Measurements from ENCODE around the gene NR2E1. TPM values are rescaled to one million over a fixed set of nuclear protein-coding genes. Genes with fewer than 3 reads are reported as not detected.

The NR2E1 gene
- total RNA-seq, 1 donor: not detected

DNA sequence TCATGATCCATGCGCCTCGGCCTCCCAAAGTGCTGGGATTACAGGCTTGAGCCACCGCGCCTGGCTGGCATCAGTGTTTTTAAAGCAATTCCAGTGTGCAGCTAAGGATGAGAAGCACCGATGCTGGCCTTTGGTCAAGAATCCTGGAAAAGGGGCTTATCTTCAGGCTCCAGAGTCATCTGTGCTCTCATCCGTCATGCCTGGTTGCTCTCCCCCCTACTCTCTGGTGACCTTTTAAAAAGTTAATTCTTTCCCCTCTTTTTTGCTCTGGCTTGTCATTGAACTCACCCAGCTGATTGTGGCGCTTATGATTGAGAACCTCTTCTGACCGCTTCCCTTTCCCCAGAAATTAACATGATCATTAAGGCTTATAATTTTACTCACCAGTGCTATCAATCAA lies 28.7 kb downstream of the NR2E1 start:
- DNase-seq (ENCODE audit: low read depth): no peak
- no peak overlapping the region for H3K4me3 ChIP-seq (ENCODE audit: low read depth, low read length)
- TF ChIP-seq, protein P1, sequence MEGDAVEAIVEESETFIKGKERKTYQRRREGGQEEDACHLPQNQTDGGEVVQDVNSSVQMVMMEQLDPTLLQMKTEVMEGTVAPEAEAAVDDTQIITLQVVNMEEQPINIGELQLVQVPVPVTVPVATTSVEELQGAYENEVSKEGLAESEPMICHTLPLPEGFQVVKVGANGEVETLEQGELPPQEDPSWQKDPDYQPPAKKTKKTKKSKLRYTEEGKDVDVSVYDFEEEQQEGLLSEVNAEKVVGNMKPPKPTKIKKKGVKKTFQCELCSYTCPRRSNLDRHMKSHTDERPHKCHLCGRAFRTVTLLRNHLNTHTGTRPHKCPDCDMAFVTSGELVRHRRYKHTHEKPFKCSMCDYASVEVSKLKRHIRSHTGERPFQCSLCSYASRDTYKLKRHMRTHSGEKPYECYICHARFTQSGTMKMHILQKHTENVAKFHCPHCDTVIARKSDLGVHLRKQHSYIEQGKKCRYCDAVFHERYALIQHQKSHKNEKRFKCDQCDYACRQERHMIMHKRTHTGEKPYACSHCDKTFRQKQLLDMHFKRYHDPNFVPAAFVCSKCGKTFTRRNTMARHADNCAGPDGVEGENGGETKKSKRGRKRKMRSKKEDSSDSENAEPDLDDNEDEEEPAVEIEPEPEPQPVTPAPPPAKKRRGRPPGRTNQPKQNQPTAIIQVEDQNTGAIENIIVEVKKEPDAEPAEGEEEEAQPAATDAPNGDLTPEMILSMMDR (IDR thresholded peaks at IDR 0.05; ENCODE audit: insufficient read depth, low read depth, low read length): no peak

DNA sequence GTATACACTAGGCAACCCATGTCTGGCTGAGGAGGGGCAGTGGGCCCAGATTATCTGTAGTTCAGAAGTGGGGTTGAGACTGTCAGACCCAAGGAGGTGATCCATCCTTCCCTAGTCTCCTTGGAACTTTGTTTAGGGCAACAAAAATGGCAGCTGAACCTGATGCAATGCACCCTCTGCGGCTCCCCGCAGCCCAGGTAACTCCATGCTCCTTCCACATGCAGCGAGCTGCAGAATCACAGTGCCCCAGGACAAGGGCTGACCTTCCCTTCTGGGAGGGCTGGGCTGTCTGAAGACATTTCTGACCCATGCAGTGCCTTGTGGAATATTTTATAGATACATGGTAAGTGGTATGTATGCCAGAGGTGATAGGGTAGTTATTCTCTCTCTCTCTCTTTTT lies 29.4 kb downstream of the NR2E1 start:
- DNase-seq (ENCODE audit: low read depth): no peak
- H3K4me3 ChIP-seq (ENCODE audit: low read depth, low read length): no peak overlapping the region
- TF ChIP-seq, protein P1 (IDR thresholded peaks at IDR 0.05; ENCODE audit: insufficient read depth, low read depth, low read length): no peak

DNA sequence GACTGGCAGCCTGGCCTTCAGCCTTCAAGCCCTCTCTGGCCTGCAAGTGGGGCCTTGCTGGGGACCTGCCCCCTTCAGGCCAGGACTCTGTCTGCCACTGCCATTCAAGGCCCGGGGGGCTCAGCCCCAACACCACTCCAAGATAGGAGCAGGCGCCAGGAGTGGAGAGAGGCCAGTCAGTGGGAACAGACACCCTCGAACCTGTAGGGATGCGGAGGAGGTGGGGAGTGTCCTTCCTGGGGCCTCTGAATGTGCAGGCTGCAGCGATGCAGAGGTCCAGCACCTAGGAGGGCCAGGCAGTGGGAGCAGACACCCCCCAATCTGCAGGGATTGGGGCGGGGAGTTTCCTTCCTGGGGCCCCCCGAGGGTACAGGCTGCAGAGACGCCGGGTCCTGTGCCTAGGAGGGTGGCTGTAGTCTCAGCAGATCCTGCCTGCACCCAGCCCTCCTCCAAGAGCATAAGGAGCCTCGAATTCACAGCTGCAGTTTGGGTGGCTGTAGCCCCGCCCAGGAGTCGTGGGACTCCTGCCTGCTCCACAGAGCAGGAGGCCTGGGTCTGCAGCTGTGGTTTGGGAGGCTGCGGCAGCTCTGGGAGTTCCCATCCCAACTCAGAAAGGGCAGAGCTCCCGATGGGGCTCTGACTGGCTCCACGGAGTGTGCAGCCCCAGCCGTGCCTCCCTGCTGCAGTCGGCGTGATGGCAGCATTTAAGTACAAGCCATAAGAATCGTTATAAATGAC lies 33.1 kb downstream of the NR2E1 start:
- TF ChIP-seq, protein P1 (IDR thresholded peaks at IDR 0.05; ENCODE audit: insufficient read depth, low read depth, low read length): no peak
- H3K4me3 ChIP-seq (ENCODE audit: low read depth, low read length): no peak overlapping the region
- no peak for DNase-seq (ENCODE audit: low read depth)

DNA sequence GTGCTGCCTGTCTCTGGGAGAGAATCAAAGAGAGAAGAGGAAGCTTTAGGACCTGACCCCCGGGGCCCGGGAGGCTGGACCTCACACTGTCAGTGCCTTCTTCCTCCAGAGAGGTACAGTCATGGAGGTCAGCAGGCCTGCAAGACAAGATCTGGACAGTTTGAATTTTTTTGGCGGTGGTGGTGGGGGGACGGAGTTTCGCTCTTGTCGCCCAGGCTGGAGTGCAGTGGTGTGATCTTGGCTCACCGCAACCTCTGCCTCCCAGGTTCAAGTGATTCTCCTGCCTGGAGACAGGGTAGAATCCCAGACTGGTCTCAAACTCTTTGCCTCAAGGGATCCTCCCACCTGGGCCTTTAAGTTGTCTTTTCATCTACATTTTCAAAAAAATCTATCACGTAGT lies 34.4 kb downstream of the NR2E1 start:
- DNase-seq (ENCODE audit: low read depth): no peak
- TF ChIP-seq, protein P1 (IDR thresholded peaks at IDR 0.05; ENCODE audit: insufficient read depth, low read depth, low read length): no peak
- no peak overlapping the region for H3K4me3 ChIP-seq (ENCODE audit: low read depth, low read length)

DNA sequence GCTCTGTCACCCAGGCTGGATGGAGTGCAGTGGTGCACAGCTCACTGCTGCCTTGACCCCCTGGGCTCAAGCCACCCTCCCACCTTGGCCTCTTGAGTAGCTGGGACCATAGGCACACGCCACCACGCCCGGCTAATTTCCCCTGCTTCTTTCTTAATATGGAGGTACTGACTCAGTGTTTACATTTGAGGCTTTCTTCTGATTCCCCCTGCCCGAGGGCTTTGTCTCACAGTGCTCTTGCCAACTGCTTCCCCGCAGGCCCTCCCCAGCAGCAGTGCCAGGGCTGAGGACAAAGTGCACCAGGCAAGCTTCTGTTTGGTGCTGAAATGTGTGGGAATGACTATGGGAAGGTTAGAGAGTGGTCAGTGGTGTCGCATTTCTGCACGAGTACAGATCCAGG lies 34.8 kb downstream of the NR2E1 start:
- DNase-seq (ENCODE audit: low read depth): peak; percentile 26
- H3K4me3 ChIP-seq (ENCODE audit: low read depth, low read length): no peak overlapping the region
- TF ChIP-seq, protein P1 (IDR thresholded peaks at IDR 0.05; ENCODE audit: insufficient read depth, low read depth, low read length): no peak

DNA sequence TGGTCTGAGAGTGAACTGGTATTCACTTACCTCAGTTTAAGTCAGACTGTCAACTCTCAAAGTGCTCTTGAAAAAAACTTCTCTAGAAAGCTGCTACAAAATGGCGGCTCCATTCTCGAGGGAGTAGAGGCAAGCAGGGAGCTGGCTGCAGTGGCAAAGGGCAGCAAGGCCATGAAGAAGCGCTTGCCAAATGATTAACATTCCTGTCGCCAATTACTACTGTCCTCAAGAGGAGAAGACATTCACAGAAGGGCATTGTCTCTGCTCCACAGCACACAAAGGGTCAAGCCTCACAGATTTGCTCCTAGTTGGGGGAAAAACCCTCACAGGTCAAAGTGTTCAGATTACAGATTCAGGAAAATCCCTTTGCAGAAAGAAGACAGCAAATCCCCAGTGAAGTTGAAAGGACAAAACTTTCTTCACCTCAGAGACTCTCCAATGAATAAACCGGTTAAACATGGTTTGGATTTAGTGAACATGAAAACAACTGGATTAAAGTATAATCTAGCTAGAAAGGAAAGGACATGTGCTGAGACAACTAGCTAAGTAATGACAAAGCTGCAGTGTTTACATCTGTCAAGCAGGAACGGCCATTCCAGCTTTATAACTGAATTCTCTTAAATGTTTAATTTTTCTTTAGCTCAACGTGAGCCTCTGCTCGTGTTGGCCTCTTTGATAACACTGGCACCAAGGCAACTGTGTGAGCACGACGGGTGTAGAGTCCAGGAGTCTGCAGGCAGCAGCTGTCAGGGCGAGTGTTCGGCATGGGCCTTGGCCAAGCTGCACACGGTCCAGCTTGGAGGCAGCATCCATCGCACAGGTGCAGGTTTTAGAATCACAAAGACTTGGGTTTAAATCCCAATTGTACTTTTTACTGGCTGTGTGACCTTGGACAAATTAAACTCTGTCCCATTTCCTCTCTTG lies 37.6 kb downstream of the NR2E1 start:
- TF ChIP-seq, protein P1 (IDR thresholded peaks at IDR 0.05; ENCODE audit: insufficient read depth, low read depth, low read length): no peak
- H3K4me3 ChIP-seq (ENCODE audit: low read depth, low read length): no peak overlapping the region
- DNase-seq (ENCODE audit: low read depth): no peak
